ENCODE measurements around the gene FBLN1. TPM values are rescaled to one million over a fixed set of nuclear protein-coding genes. Genes with fewer than 3 reads are reported as not detected.

FBLN1 gene
- polyA plus RNA-seq, 3 donors: 0.03 to 0.17 TPM; not detected in 1

DNA sequence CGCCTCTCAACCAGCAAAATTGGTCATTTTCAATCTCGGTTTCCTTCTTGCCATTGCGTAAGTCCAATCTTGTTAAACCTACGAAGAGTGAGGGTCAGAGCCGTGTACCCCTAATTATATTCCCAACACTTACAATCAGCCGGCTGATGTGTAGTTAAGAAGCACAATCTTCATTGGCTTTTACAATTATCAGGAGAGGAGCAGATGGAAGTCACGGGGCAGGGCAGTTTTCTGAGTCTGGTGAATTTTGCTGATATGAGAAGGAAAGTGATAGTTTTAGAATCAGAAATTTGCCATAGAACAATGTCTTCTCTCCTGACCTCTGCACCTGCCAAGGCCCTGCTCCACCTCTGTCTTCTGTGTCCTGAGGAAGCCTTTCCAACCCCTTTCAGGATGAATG is 134.0 kb downstream of the FBLN1 start:
- Histone ChIP-seq H3K27ac (ENCODE audit: low read depth in 1 of 2, low read length in 2 of 2) (no peak overlapping the region), H4K20me1 (ENCODE audit: insufficient read depth, low read length) (no peaks in the 10 kb centered on the region), H3K27me3 (ENCODE audit: control insufficient read depth in 2 of 2, insufficient read depth in 2 of 2, low read length in 2 of 2) (peaks cover 10 to 38% of the 10 kb centered on the region in 2 donors), H3K9me3 (replicated peaks in 1 of 2; ENCODE audit: control insufficient read depth in 1 of 2, insufficient read depth in 1 of 2, low read length in 2 of 2) (no peaks in the 10 kb centered on the region), H3K79me2 (ENCODE audit: insufficient read depth, low read length) (no peaks in the 10 kb centered on the region), H3K4me2 (replicated peaks; ENCODE audit: extremely low read depth, low read length, poor library complexity, severe bottlenecking) (no peak overlapping the region), H3K4me3 (replicated peaks in 1 of 3; ENCODE audit: low read depth in 2 of 3, low read length in 3 of 3) (no peak overlapping the region), H3K4me1 (ENCODE audit: control insufficient read depth in 1 of 2, insufficient read depth in 2 of 2, low read length in 2 of 2) (peaks cover 22 to 40% of the 10 kb centered on the region in 2 donors), H3K9ac (ENCODE audit: insufficient read depth, low read length, poor library complexity, severe bottlenecking) (no peak overlapping the region), H2AFZ (ENCODE audit: insufficient read depth, low read depth, low read length, poor library complexity, severe bottlenecking) (no peak overlapping the region), H3K36me3 (replicated peaks in 1 of 2; ENCODE audit: control insufficient read depth in 1 of 2, insufficient read depth in 2 of 2, low read length in 2 of 2) (no peaks in the 10 kb centered on the region)
- Mint-ChIP-seq H3K36me3 (peaks cover 4 to 7% of the 10 kb centered on the region in 2 donors), H3K27ac (peak overlapping the region in 2 of 7 donors; percentile 37 to 53), H3K4me1 (peaks cover 39% of the 10 kb centered on the region), H3K4me3 (peak overlapping the region; percentile 10 to 51), H3K9me3 (peaks cover 0 to 3% (median 2%) of the 10 kb centered on the region in 7 donors), H3K27me3 (ENCODE audit: low read depth in 3 of 3) (peaks cover 32 to 60% (median 56%) of the 10 kb centered on the region in 3 donors)
- TF ChIP-seq, protein P1, sequence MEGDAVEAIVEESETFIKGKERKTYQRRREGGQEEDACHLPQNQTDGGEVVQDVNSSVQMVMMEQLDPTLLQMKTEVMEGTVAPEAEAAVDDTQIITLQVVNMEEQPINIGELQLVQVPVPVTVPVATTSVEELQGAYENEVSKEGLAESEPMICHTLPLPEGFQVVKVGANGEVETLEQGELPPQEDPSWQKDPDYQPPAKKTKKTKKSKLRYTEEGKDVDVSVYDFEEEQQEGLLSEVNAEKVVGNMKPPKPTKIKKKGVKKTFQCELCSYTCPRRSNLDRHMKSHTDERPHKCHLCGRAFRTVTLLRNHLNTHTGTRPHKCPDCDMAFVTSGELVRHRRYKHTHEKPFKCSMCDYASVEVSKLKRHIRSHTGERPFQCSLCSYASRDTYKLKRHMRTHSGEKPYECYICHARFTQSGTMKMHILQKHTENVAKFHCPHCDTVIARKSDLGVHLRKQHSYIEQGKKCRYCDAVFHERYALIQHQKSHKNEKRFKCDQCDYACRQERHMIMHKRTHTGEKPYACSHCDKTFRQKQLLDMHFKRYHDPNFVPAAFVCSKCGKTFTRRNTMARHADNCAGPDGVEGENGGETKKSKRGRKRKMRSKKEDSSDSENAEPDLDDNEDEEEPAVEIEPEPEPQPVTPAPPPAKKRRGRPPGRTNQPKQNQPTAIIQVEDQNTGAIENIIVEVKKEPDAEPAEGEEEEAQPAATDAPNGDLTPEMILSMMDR (IDR thresholded peaks at IDR 0.05): no peak
- intact Hi-C loops (cut with micrococcal nuclease): no loop called here
- DNase-seq: no peak
- WGBS (ENCODE audit: insufficient coverage): 17% methylated on average over 1 of the region's 7 CpGs

DNA sequence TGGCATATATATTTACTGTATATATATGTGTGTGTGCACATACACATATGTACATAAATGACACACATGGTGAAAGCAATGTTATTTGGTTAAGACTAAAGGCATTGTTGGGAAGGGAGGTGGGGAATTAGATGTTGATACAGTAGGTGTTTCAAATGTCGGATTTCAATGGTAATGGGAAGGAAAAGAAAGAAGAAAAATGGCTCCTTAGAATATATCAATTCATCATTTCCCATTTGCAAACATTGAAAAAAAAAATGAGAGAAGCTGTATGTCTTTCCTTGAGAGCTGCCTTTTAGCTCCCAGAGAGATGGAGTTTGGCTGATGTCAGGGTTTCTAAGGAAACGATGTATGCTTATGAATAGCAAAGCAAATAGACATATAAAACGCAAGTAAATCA is 135.5 kb downstream of the FBLN1 start:
- TF ChIP-seq, protein P1 (IDR thresholded peaks at IDR 0.05): no peak
- Histone ChIP-seq H3K36me3 (replicated peaks in 1 of 2; ENCODE audit: control insufficient read depth in 1 of 2, insufficient read depth in 2 of 2, low read length in 2 of 2) (no peaks in the 10 kb centered on the region), H3K27me3 (ENCODE audit: control insufficient read depth in 2 of 2, insufficient read depth in 2 of 2, low read length in 2 of 2) (peaks cover under 1 to 32% of the 10 kb centered on the region in 2 donors), H3K4me3 (replicated peaks in 1 of 3; ENCODE audit: low read depth in 2 of 3, low read length in 3 of 3) (peak overlapping the region in 1 of 3 experiments; percentile 70), H3K4me1 (ENCODE audit: control insufficient read depth in 1 of 2, insufficient read depth in 2 of 2, low read length in 2 of 2) (peaks cover 22 to 40% of the 10 kb centered on the region in 2 donors), H3K79me2 (ENCODE audit: insufficient read depth, low read length) (no peaks in the 10 kb centered on the region), H4K20me1 (ENCODE audit: insufficient read depth, low read length) (no peaks in the 10 kb centered on the region), H3K9me3 (replicated peaks in 1 of 2; ENCODE audit: control insufficient read depth in 1 of 2, insufficient read depth in 1 of 2, low read length in 2 of 2) (no peaks in the 10 kb centered on the region), H3K9ac (ENCODE audit: insufficient read depth, low read length, poor library complexity, severe bottlenecking) (no peak overlapping the region), H2AFZ (ENCODE audit: insufficient read depth, low read depth, low read length, poor library complexity, severe bottlenecking) (no peak overlapping the region), H3K4me2 (replicated peaks; ENCODE audit: extremely low read depth, low read length, poor library complexity, severe bottlenecking) (peak overlapping the region; percentile 73), H3K27ac (ENCODE audit: low read depth in 1 of 2, low read length in 2 of 2) (no peak overlapping the region)
- Mint-ChIP-seq H3K9me3 (peaks cover 0 to 3% (median 0%) of the 10 kb centered on the region in 7 donors), H3K27ac (peak overlapping the region in 1 of 7 donors; percentile 86), H3K36me3 (peaks cover 4 to 7% of the 10 kb centered on the region in 2 donors), H3K4me3 (no peak overlapping the region), H3K4me1 (peaks cover 40% of the 10 kb centered on the region), H3K27me3 (ENCODE audit: low read depth in 3 of 3) (peaks cover 23 to 53% (median 50%) of the 10 kb centered on the region in 3 donors)
- DNase-seq: no peak
- intact Hi-C loops (cut with micrococcal nuclease): no loop called here
- WGBS (ENCODE audit: insufficient coverage): no CpG with 5 or more reads among the region's 3 CpGs

Data from CD14-positive monocyte (primary cell).